Large intestine (tissue), 3 donors: ENCODE data around the gene STXBP4. TPM values are rescaled to one million over a fixed set of nuclear protein-coding genes. Genes with fewer than 3 reads are reported as not detected.

Source experiments
- DNase-seq, 2 donors: peaks; one replicate each; pipeline versions ENCODE4 v3.0.0 to v3.0.0-alpha.2; 2013
- H3K27ac ChIP-seq: one replicate; pipeline ENCODE4 v1.5.1; 2013; ENCODE audit warnings: low read length
- H3K27me3 ChIP-seq: 2 replicates; pipeline ENCODE4 v1.6.1; 2013; ENCODE audit warnings: low read length; ENCODE audit not compliant: control insufficient read depth, insufficient read depth
- H3K36me3 ChIP-seq: 2 replicates; pipeline ENCODE4 v1.6.1; 2013; ENCODE audit warnings: low read length; ENCODE audit not compliant: control insufficient read depth, insufficient read depth
- H3K4me1 ChIP-seq: one replicate; pipeline ENCODE4 v1.6.1; 2013; ENCODE audit warnings: low read length; ENCODE audit not compliant: control insufficient read depth, insufficient read depth
- H3K4me3 ChIP-seq: one replicate; pipeline ENCODE4 v1.5.1; 2013; ENCODE audit warnings: low read length
- H3K9me3 ChIP-seq: one replicate; pipeline ENCODE4 v1.6.1; 2013; ENCODE audit warnings: mild to moderate bottlenecking, low read depth, low read length, moderate library complexity; ENCODE audit not compliant: control insufficient read depth
- WGBS: methylation state at CpG from one replicate; pipeline ENCODE4 v1.1.5; 2013; ENCODE audit warnings: low lambda C conversion rate; ENCODE audit not compliant: insufficient coverage; 5-methylcytosine and 5-hydroxymethylcytosine counted together
- polyA plus RNA-seq: library from polyadenylated mRNA; unstranded; fragments of 120-200 nt; gene quantifications from one replicate; pipeline ENCODE4 v1.2.1, GENCODE V29; 2013

The STXBP4 gene
- polyA plus RNA-seq, 1 donor, result 8.2 TPM

DNA sequence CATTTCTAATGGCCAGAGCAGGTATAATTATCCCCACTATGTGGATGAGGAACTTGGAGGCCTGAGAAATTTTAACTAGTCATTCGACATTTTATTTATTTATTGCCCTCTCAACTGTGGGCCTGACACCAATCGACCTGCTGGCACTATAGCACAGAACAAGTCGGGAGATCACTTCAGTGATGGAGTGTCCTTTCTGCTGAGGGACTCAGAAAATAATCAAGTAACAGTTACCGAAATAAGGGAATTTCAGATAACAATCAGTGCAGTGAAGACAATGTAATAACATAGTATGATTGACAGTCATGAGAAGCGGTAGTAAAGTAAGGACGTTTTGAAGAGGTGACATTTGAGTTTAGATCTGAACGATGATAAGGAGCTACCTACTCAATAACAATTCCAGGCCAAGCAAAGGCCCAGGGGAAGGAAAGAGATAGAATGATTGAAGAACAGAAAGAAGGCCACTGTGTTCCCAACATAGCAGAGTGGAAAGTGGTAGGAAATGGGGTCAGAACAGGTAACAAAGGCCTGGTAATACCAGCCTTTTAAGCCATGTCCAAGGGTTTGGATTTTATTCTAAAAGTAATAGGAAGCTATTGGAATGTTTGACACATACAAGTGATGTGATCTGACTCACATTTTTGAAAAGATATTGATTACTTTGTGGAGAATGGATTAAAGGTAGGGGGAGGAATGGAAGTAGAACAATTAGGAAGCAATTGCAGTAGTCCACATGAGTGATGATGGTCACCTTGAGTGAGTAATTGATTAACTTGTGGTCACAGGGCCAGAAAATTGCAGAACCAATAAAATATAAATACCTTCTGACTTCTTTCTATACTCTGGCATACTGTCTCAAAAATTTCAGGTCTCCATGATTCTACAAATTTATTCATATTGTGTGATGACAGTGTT lies 1.4 kb downstream of the STXBP4 start:
- H3K4me3 ChIP-seq, result peak overlapping the region; percentile 96
- no peaks in the 10 kb centered on the region for H3K9me3 ChIP-seq
- H3K27ac ChIP-seq, result peak overlapping the region; percentile 78
- DNase-seq, result peak in 1 of 2 donors; percentile 25
- H3K27me3 ChIP-seq, result no peaks in the 10 kb centered on the region
- H3K36me3 ChIP-seq, result peaks cover 3% of the 10 kb centered on the region
- WGBS, result 19% methylated on average over 2 of the region's 7 CpGs
- H3K4me1 ChIP-seq, result peaks cover 12% of the 10 kb centered on the region

DNA sequence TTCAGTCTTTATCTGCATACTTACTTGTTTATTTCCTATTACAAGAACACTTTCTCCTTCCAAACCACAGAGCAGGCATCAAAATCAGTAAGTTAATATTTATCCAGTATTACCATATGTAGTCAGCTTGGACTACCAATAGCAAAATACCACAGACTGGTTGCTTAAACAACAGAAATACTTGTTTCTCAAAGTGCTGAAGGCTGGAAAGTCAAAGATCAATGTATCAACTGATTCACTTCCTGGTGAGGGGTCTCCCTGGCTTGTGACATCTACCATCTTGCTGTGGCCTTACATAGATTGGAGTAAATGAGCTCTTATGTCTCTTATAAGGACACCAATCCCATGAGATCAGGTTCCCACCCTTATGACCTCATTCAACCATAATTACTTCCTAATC lies 2.6 kb downstream of the STXBP4 start:
- Histone ChIP-seq H3K36me3 (peaks cover 2% of the 10 kb centered on the region), H3K4me3 (no peak overlapping the region), H3K4me1 (peaks cover 12% of the 10 kb centered on the region), H3K27me3 (no peaks in the 10 kb centered on the region), H3K27ac (peak overlapping the region; percentile 32), H3K9me3 (no peaks in the 10 kb centered on the region)
- DNase-seq, result peak in 1 of 2 donors; percentile 38

DNA sequence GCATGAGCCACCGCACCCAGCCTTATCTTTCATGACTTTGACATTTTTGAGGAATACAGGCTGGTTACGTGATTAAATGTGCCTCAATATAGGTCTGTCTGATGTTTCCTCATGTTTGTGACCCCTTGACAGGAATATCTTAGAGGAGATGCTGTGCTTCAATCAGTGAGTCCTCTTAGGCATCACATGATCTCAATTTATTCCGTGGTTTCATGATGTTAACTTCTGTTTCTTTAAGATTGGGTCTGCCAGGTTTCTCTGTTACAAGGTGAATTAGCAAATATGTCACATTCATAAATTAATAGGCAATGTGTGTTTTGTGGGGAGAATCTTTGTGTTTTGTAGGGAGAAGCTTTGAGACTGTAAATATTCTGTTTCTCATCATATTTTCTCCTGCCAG lies 3.3 kb downstream of the STXBP4 start:
- Histone ChIP-seq H3K27ac (no peak overlapping the region), H3K27me3 (no peaks in the 10 kb centered on the region), H3K4me3 (no peak overlapping the region), H3K4me1 (peaks cover 12% of the 10 kb centered on the region), H3K36me3 (no peaks in the 10 kb centered on the region), H3K9me3 (no peaks in the 10 kb centered on the region)
- no CpG with 5 or more reads among the region's 3 CpGs for WGBS
- DNase-seq, result no peak

GRCh38 chr17:54972406-54973138 lies 4.0 kb downstream of the STXBP4 start:
- no peaks in the 10 kb centered on the region for H3K27me3 ChIP-seq
- DNase-seq, result no peak
- no peak overlapping the region for H3K27ac ChIP-seq
- no peaks in the 10 kb centered on the region for H3K9me3 ChIP-seq
- 100% methylated on average over 2 of the region's 3 CpGs for WGBS
- H3K4me3 ChIP-seq, result no peak overlapping the region
- H3K36me3 ChIP-seq, result no peaks in the 10 kb centered on the region
- peaks cover 12% of the 10 kb centered on the region for H3K4me1 ChIP-seq

DNA sequence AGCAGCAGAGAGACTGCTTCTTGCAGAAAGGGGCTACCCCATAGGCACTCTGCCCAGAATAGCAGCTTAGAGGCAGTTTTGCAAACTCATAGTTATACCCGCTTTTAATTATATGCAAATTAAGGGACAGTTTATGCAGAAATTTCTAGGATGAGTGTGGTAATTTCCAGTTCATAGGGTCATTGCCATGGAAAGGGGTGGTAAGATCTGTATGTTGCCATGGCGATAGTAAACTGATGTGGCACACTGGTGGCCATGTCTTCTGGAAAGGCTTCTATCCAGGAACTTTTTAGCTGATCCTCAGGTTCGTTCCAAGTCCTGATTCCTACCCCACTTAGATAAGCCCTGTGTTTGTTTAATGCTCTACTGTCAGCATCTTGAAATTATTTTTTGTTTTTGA lies 6.2 kb downstream of the STXBP4 start:
- Histone ChIP-seq H3K36me3 (no peaks in the 10 kb centered on the region), H3K4me3 (no peak overlapping the region), H3K9me3 (no peaks in the 10 kb centered on the region), H3K4me1 (peaks cover 8% of the 10 kb centered on the region), H3K27ac (no peak overlapping the region), H3K27me3 (no peaks in the 10 kb centered on the region)
- no peak for DNase-seq
- WGBS, result no CpG with 5 or more reads among the region's 3 CpGs

DNA sequence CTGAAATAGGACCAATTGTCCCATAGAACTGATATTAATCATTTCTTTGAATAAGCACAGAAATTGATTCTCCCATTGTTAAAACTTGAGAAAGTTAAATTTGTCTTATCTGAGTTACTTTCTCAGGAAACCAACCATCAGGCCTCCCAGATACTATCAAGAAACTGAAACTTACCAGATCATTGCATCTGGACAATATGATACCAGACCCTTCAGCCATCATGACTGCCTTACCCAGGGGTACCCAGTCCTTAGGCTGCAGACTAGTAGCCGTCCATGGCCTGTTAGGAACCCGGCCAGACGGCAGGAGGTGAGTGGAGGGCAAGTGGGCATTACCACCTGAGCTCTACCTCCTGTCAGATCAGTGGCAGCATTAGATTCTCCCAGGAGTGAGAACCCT lies 7.8 kb downstream of the STXBP4 start:
- DNase-seq, result no peak
- Histone ChIP-seq H3K4me3 (no peak overlapping the region), H3K27ac (no peak overlapping the region), H3K27me3 (no peaks in the 10 kb centered on the region), H3K9me3 (peaks cover 2% of the 10 kb centered on the region), H3K4me1 (peaks cover 1% of the 10 kb centered on the region), H3K36me3 (no peaks in the 10 kb centered on the region)
- WGBS, result no CpG with 5 or more reads among the region's 3 CpGs

DNA sequence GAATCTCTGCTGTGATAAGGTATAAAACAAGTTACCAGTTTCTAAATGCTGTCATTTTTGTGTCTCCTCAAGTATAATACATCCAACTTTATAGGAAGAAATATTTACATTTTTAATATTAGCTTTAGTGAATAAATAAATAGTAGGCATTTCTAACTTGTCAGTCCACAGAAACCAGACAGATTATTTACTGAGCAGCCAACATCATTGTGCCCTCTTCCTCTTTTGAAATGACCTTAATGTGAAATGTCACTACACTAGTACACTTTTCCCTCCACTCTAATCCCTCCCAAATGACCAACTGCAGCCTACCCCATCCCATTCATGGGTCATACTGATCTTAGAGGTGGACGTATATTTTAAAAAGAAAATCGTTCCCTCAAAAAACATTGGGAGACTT lies 9.2 kb downstream of the STXBP4 start:
- Histone ChIP-seq H3K4me1 (no peaks in the 10 kb centered on the region), H3K36me3 (no peaks in the 10 kb centered on the region), H3K27me3 (no peaks in the 10 kb centered on the region), H3K27ac (no peak overlapping the region), H3K9me3 (peaks cover 2% of the 10 kb centered on the region), H3K4me3 (no peak overlapping the region)
- 100% methylated on average over 1 of the region's 2 CpGs for WGBS
- DNase-seq, result no peak

GRCh38 chr17:54979657-54980056 lies 11.1 kb downstream of the STXBP4 start:
- H3K9me3 ChIP-seq, result peaks cover 2% of the 10 kb centered on the region
- H3K36me3 ChIP-seq, result no peaks in the 10 kb centered on the region
- no peak overlapping the region for H3K27ac ChIP-seq
- DNase-seq, result no peak
- H3K4me3 ChIP-seq, result no peak overlapping the region
- no peaks in the 10 kb centered on the region for H3K4me1 ChIP-seq
- H3K27me3 ChIP-seq, result no peaks in the 10 kb centered on the region

DNA sequence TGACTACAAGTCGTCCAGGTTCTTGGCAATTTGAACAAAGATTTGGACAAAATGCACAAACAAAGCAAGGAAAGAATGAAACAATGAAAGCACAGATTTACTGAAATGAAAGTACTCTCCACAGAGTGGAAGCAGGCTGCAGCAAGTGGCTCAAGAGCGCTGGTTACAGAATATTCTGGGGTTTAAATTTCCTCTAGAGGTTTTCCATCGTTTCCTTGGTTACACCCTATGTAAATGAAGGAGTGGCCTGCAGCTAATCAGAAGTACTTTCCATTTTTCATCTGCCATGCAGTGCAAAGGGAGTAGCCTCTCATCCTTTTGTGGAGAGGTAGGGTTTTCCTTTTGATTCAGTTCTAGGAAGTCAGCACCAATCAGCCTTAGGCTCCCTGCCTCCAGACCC lies 11.8 kb downstream of the STXBP4 start:
- no peak overlapping the region for H3K4me3 ChIP-seq
- no peak for DNase-seq
- peaks cover 2% of the 10 kb centered on the region for H3K9me3 ChIP-seq
- H3K27ac ChIP-seq, result no peak overlapping the region
- no peaks in the 10 kb centered on the region for H3K4me1 ChIP-seq
- H3K27me3 ChIP-seq, result no peaks in the 10 kb centered on the region
- 80% methylated on average over 1 of the region's 3 CpGs for WGBS
- H3K36me3 ChIP-seq, result no peaks in the 10 kb centered on the region

GRCh38 chr17:54982399-54982798 lies 13.8 kb downstream of the STXBP4 start:
- peaks cover 2% of the 10 kb centered on the region for H3K9me3 ChIP-seq
- H3K27ac ChIP-seq, result no peak overlapping the region
- no peaks in the 10 kb centered on the region for H3K27me3 ChIP-seq
- H3K4me1 ChIP-seq, result no peaks in the 10 kb centered on the region
- no peak for DNase-seq
- no peak overlapping the region for H3K4me3 ChIP-seq
- peaks cover 7% of the 10 kb centered on the region for H3K36me3 ChIP-seq

GRCh38 chr17:54983260-54983659 lies 14.7 kb downstream of the STXBP4 start:
- Histone ChIP-seq H3K4me3 (no peak overlapping the region), H3K9me3 (peaks cover 2% of the 10 kb centered on the region), H3K36me3 (peaks cover 7% of the 10 kb centered on the region), H3K4me1 (no peaks in the 10 kb centered on the region), H3K27me3 (no peaks in the 10 kb centered on the region), H3K27ac (no peak overlapping the region)
- no peak for DNase-seq
